Osteocyte (in vitro differentiated cells): Measurements from ENCODE around the gene FNTB. TPM values are rescaled to one million over a fixed set of nuclear protein-coding genes. Genes with fewer than 3 reads are reported as not detected.

Experiments
- DNase-seq: peaks from one replicate; pipeline ENCODE4 v3.0.0; 2021; ENCODE audit warnings: mixed read lengths; ENCODE audit not compliant: unreplicated experiment; ENCODE audit errors: extremely low spot score
- H3K27ac Mint-ChIP-seq: one replicate; pipeline ENCODE4 v1.8.0; 2021; ENCODE audit warnings: mild to moderate bottlenecking, mixed read lengths; ENCODE audit not compliant: unreplicated experiment
- H3K27me3 Mint-ChIP-seq: one replicate; pipeline ENCODE4 v1.8.0; 2021; ENCODE audit warnings: mixed read lengths; ENCODE audit not compliant: unreplicated experiment
- H3K36me3 Mint-ChIP-seq: one replicate; pipeline ENCODE4 v1.8.0; 2021; ENCODE audit warnings: mixed read lengths; ENCODE audit not compliant: unreplicated experiment
- H3K4me1 Mint-ChIP-seq: one replicate; pipeline ENCODE4 v1.8.0; 2021; ENCODE audit warnings: mixed read lengths; ENCODE audit not compliant: unreplicated experiment
- H3K4me3 Mint-ChIP-seq: one replicate; pipeline ENCODE4 v1.8.0; 2021; ENCODE audit warnings: mild to moderate bottlenecking, moderate library complexity, mixed read lengths; ENCODE audit not compliant: unreplicated experiment
- H3K9me3 Mint-ChIP-seq: one replicate; pipeline ENCODE4 v1.8.0; 2021; ENCODE audit warnings: mixed read lengths; ENCODE audit not compliant: unreplicated experiment
- CTCF ChIP-seq: fragments of 200-600 bp; sonication (generic); IDR thresholded peaks from 2 replicates; pipeline ENCODE4 v1.5.0; 2021; ENCODE audit warnings: antibody characterized with exemption, mild to moderate bottlenecking, moderate library complexity
- total RNA-seq: library from RNA; stranded (reverse); gene quantifications from 2 replicates; pipeline ENCODE4 v1.2.1, GENCODE V29; 2021

The FNTB gene
- total RNA-seq, 1 donor from 2014 or later = 23.2 TPM

DNA sequence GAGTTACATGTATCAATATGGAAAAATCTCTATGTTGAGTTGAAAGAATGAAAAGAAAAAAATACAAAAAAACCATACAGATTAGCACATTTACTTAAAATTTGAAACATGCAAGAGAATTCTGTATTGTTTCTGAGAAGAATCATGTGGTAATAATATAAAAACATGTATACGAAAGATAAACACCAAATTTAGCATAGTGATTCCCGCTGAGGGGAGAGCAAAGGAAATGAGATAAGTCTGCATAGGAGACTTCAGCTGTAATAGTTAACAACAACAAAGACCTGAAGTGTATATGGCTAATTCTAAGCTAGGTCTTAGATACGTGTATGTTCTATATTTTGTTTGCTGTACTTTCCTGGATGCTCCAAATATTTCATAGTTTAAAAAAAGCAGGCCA is 46.5 kb downstream of the FNTB start:
- H3K27ac Mint-ChIP-seq = no peak overlapping the region
- H3K27me3 Mint-ChIP-seq = no peaks in the 10 kb centered on the region
- no peak for DNase-seq
- H3K4me3 Mint-ChIP-seq = no peak overlapping the region
- H3K9me3 Mint-ChIP-seq = no peaks in the 10 kb centered on the region
- H3K36me3 Mint-ChIP-seq = peaks cover 25% of the 10 kb centered on the region
- no peak for TF ChIP-seq CTCF
- peaks cover 15% of the 10 kb centered on the region for H3K4me1 Mint-ChIP-seq

DNA sequence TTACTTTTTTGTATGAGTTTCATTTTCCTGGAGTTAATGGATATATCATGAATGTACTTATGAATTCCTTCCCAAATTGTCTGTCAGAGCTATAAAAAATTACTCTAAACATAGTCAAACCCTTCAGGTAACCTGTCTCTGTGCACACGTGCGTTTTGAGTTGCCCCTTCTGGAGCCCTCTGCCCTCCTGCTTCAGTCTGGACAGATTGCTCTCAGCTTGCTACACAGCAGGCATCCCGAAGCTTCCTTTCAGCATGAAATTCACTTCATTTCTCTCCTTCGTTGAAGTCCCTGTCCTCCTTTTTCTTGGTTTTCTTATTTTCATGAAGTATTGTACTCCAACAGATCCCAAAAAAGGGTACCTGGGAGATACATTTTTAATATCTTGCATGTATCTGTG is 47.3 kb downstream of the FNTB start:
- Mint-ChIP-seq H3K4me1 (peaks cover 19% of the 10 kb centered on the region), H3K27me3 (no peaks in the 10 kb centered on the region), H3K36me3 (peaks cover 28% of the 10 kb centered on the region), H3K4me3 (no peak overlapping the region), H3K9me3 (no peaks in the 10 kb centered on the region), H3K27ac (no peak overlapping the region)
- DNase-seq = no peak
- TF ChIP-seq CTCF = no peak

DNA sequence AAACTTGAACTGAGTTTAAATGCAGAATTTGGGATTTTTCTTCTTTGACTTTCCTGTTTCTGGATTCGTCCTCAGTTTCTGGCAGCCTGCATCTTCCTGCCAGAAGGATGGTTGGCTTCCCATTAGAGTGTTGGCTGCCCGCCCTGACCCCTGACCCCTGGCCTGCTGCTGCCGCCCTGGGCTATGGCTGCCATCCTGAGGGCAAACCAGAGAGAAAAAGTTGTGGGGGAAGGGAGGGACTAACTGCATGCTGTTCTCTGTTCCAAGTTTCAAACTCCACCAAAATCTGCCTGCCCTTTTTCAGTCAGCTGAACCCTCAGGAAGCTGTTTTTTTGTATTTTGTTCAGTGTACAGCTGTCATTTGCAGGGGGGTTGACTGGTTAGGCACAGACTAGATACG is 48.4 kb downstream of the FNTB start:
- H3K9me3 Mint-ChIP-seq = no peaks in the 10 kb centered on the region
- H3K36me3 Mint-ChIP-seq = peaks cover 23% of the 10 kb centered on the region
- no peak overlapping the region for H3K27ac Mint-ChIP-seq
- peaks cover 19% of the 10 kb centered on the region for H3K4me1 Mint-ChIP-seq
- no peak overlapping the region for H3K4me3 Mint-ChIP-seq
- no peak for TF ChIP-seq CTCF
- DNase-seq = no peak
- H3K27me3 Mint-ChIP-seq = no peaks in the 10 kb centered on the region

DNA sequence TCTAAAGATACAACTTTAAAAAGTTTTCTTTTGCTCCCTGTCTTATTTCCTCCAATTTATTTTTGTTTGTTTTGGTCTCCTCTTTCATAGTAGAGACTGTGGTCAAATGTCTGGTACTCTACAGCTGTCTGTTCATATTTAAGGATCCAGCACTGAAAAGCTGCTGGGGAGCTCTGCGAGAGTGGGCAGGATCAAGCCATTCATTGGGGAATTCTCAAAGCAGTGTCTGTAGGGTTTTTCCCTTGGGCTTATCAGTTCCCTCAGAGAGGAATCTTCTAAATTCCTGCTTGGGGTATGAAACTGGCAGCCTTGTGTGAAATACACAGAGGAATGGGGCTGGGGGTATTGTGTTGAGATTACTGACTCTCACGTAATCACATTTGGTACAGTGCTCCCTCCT is 52.3 kb downstream of the FNTB start:
- H3K27me3 Mint-ChIP-seq = no peaks in the 10 kb centered on the region
- no peaks in the 10 kb centered on the region for H3K9me3 Mint-ChIP-seq
- H3K4me1 Mint-ChIP-seq = peaks cover 19% of the 10 kb centered on the region
- H3K27ac Mint-ChIP-seq = no peak overlapping the region
- DNase-seq = peak; percentile 3
- TF ChIP-seq CTCF = no peak
- H3K36me3 Mint-ChIP-seq = peaks cover 25% of the 10 kb centered on the region
- no peak overlapping the region for H3K4me3 Mint-ChIP-seq

DNA sequence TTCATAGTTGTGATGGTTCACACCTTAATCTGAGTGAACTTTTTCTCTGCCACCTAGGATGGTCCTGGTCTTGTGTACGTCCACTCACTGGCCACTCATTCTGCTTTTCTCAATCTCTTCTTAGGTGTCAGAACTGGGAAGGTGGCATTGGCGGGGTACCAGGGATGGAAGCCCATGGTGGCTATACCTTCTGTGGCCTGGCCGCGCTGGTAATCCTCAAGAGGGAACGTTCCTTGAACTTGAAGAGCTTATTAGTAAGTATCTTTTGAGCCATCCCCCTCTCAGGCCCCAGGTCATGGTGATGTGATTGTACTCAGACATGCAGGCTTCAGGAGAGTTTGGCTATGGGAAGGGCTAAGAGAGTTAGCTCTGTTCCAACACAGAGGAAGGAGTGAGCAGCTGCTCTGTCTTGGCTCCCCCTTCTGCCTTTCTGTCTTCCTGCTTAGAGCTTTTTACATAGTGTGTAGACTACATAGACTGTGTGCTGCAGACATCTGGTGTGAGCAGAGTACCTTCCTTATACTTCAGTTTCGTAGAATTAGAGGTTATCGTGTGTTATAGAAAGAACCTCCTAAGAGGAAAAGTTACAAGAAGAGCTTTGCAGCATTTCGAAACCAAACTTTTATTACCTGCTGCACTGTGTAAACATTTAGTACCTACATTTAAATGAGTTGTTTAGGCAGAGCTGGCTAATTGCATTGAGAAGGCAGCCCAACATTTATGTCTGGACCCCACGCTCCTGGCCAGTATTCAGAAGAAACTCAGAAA is 54.2 kb downstream of the FNTB start:
- Mint-ChIP-seq H3K9me3 (no peaks in the 10 kb centered on the region), H3K27me3 (no peaks in the 10 kb centered on the region), H3K4me3 (no peak overlapping the region), H3K4me1 (peaks cover 5% of the 10 kb centered on the region), H3K27ac (no peak overlapping the region), H3K36me3 (peaks cover 26% of the 10 kb centered on the region)
- no peak for TF ChIP-seq CTCF
- DNase-seq = peak; percentile 63
